Stimulated activated CD4-positive, alpha-beta T cell treated with anti-CD3 and anti-CD28 coated beads, Interleukin-4, amount 100 ng/mL, for 48 hours (primary cell): Measurements from ENCODE around the gene CDK1.

Experiments used
- DNase-seq, 2 donors: peaks; one replicate each; pipeline ENCODE4 v3.0.0-alpha.2; 2020; ENCODE audit warnings: low read depth in 2 of 2

The CDK1 gene

GRCh38 chr10:60777696-60778213, 523 bp upstream of the CDK1 start:
- DNase-seq = no peak

GRCh38 chr10:60778971-60779796, 906 bp downstream of the CDK1 start:
- DNase-seq = no peak

- no peak for DNase-seq
These were observed 3.4 kb downstream of the CDK1 start for GRCh38 chr10:60781661-60782060.

GRCh38 chr10:60784641-60785040, 6.4 kb downstream of the CDK1 start:
- no peak for DNase-seq

GRCh38 chr10:60788544-60788943, 10.3 kb downstream of the CDK1 start:
- no peak for DNase-seq

GRCh38 chr10:60789340-60789739, 11.1 kb downstream of the CDK1 start:
- DNase-seq = no peak

GRCh38 chr10:60794953-60795352, 16.7 kb downstream of the CDK1 start:
- no peak for DNase-seq

GRCh38 chr10:60795465-60796202, 17.4 kb downstream of the CDK1 start:
- DNase-seq = no peak

- DNase-seq = no peak
These were observed 18.2 kb downstream of the CDK1 start for GRCh38 chr10:60796481-60796880.

GRCh38 chr10:60797200-60797599, 18.9 kb downstream of the CDK1 start:
- no peak for DNase-seq

- no peak for DNase-seq
These were observed 19.8 kb downstream of the CDK1 start for GRCh38 chr10:60798031-60798430.

GRCh38 chr10:60798870-60799269, 20.6 kb downstream of the CDK1 start:
- DNase-seq = no peak

GRCh38 chr10:60799971-60800650, 21.8 kb downstream of the CDK1 start:
- no peak for DNase-seq

- no peak for DNase-seq
These were observed 22.6 kb downstream of the CDK1 start for GRCh38 chr10:60800918-60801317.

- DNase-seq = no peak
These were observed 23.2 kb downstream of the CDK1 start for GRCh38 chr10:60801522-60801921.

- DNase-seq = no peak
These were observed 25.2 kb downstream of the CDK1 start for GRCh38 chr10:60803433-60803832.

- no peak for DNase-seq
These were observed 25.6 kb downstream of the CDK1 start for GRCh38 chr10:60803865-60804264.

GRCh38 chr10:60806921-60807320, 28.6 kb downstream of the CDK1 start:
- DNase-seq = no peak

GRCh38 chr10:60807499-60807898, 29.2 kb downstream of the CDK1 start:
- no peak for DNase-seq

- DNase-seq = no peak
These were observed 29.8 kb downstream of the CDK1 start for GRCh38 chr10:60808036-60808435.

- no peak for DNase-seq
These were observed 30.9 kb downstream of the CDK1 start for GRCh38 chr10:60809157-60809556.

GRCh38 chr10:60810437-60811182, 32.3 kb downstream of the CDK1 start:
- no peak for DNase-seq
